Right lobe of liver (tissue), 4 donors: Measurements from ENCODE around the gene RPS6KA5.

ENCODE experiments used
- POLR2A ChIP-seq: fragments of 450-650 bp; IDR thresholded peaks from one replicate; pipeline ENCODE4 v1.6.1; 2017; ENCODE audit warnings: antibody characterized with exemption, mild to moderate bottlenecking
- TF ChIP-seq, protein P1 (sequence below), 4 donors: fragments of 200-600 bp in 3 of 4; fragments of 450-650 bp in 1 of 4; IDR thresholded peaks; one replicate each; pipeline versions ENCODE4 v1.5.1 to v1.8.0; 2016 to 2022; ENCODE audit warnings: antibody characterized with exemption in 4 of 4, mild to moderate bottlenecking in 2 of 4
- donor health status: DM: no; HTN: no; CAD: no.
- donor health status: DM: no; HTN: no; CAD: no.
- donor health status: DM: no; HTN: yes; CAD: no.

DNA sequence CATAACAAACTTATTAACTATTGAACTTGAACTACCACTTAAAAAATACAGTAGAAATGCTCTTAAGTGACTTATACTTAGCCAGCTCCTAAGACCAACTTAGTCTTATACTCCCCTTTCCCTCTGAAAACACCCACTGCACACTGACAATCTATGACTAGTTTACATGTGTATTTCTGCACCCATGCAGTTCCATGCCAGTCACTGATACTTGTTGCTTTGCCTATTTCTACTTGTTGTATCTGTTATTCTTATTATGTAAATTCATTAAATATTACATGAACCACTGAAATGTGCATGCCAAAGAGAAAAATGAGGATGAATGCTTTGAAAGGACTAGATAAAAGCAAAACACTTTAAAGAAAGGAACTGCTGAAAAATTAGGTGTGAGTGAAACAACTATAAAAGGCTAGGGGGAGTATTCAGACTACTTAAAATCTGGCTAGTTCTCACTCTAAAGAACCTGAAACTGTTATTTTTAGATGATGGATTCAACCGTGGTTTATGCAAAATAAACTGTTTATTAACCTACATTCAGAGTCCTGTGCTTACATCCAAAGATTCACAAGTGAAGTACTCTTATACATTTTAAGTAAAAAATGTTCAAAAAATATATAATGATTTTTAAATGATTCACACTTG, 74.7 kb downstream of the RPS6KA5 start:
- no peak for TF ChIP-seq POLR2A
- TF ChIP-seq, protein P1, sequence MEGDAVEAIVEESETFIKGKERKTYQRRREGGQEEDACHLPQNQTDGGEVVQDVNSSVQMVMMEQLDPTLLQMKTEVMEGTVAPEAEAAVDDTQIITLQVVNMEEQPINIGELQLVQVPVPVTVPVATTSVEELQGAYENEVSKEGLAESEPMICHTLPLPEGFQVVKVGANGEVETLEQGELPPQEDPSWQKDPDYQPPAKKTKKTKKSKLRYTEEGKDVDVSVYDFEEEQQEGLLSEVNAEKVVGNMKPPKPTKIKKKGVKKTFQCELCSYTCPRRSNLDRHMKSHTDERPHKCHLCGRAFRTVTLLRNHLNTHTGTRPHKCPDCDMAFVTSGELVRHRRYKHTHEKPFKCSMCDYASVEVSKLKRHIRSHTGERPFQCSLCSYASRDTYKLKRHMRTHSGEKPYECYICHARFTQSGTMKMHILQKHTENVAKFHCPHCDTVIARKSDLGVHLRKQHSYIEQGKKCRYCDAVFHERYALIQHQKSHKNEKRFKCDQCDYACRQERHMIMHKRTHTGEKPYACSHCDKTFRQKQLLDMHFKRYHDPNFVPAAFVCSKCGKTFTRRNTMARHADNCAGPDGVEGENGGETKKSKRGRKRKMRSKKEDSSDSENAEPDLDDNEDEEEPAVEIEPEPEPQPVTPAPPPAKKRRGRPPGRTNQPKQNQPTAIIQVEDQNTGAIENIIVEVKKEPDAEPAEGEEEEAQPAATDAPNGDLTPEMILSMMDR (IDR thresholded peaks at IDR 0.05), result no peak
